Kidney (tissue), 14 donors: ENCODE measurements around the gene DIDO1. TPM values are rescaled to one million over a fixed set of nuclear protein-coding genes. Genes with fewer than 3 reads are reported as not detected.

Experiments
- DNase-seq, 5 donors: peaks; one replicate each; pipeline ENCODE4 v3.0.0-alpha.2; 2013 to 2020
- FAIRE-seq: peaks from 2 replicates; lab custom pipeline; 2012; peaks lifted over from hg19 to GRCh38; lab: Jason Lieb, UNC
- H3K27ac ChIP-seq, 2 donors: one replicate each; pipeline ENCODE4 v1.7.0; 2013; ENCODE audit warnings: low read depth in 2 of 2, low read length in 2 of 2, inconsistent platforms in 1 of 2
- H3K27me3 ChIP-seq: one replicate; pipeline ENCODE4 v1.7.1; 2013; ENCODE audit warnings: low read length, inconsistent platforms; ENCODE audit not compliant: control insufficient read depth, insufficient read depth
- H3K36me3 ChIP-seq, 3 donors: one replicate each; pipeline versions ENCODE4 v1.7.0 to v1.7.1; 2013; ENCODE audit warnings: low read length in 3 of 3, control low read depth in 1 of 3, inconsistent platforms in 1 of 3; ENCODE audit not compliant: insufficient read depth in 3 of 3, control insufficient read depth in 2 of 3
- H3K4me1 ChIP-seq, 3 donors: one replicate each; pipeline versions ENCODE4 v1.7.0 to v1.7.1; 2013; ENCODE audit warnings: low read length in 3 of 3, inconsistent platforms in 1 of 3, low read depth in 1 of 3; ENCODE audit not compliant: control insufficient read depth in 2 of 3, insufficient read depth in 2 of 3
- H3K4me3 ChIP-seq, 3 donors: one replicate each; pipeline versions ENCODE4 v1.7.0 to v1.8.1; 2013; ENCODE audit warnings: low read length in 3 of 3, control low read depth in 1 of 3, inconsistent platforms in 1 of 3
- H3K9ac ChIP-seq, 3 donors: one replicate each; pipeline versions ENCODE4 v1.7.0 to v1.7.1; 2013; ENCODE audit warnings: low read length in 3 of 3, control low read depth in 1 of 3, inconsistent platforms in 1 of 3
- H3K9me3 ChIP-seq, 3 donors: one replicate each; pipeline versions ENCODE4 v1.7.0 to v1.7.1; 2013; ENCODE audit warnings: low read length in 3 of 3, control low read depth in 1 of 3, inconsistent platforms in 1 of 3; ENCODE audit not compliant: control insufficient read depth in 2 of 3, insufficient read depth in 1 of 3
- intact Hi-C: fragments of 100-400 bp; cut with DNase I; formaldehyde crosslinking; loops from one replicate; pipeline ENCODE4 v1.11.1; 2022
- polyA plus RNA-seq: library from polyadenylated mRNA; stranded (reverse); fragments of 350-450 nt; fragmentation: Illumina TruSeq; extraction: RNeasy Lipid Tissue Mini Kit (QIAGEN cat#74804); gene quantifications from one replicate; pipeline ENCODE4 v1.2.3, GENCODE V29; 2014; ENCODE audit warnings: low read depth, low replicate concordance; ENCODE audit not compliant: insufficient read depth
- total RNA-seq: library from RNA; stranded (reverse); fragmentation: NEBNext Ultra II Directional; extraction: Animal tissue kit (Norgen Biotek cat#: 25700); gene quantifications from one replicate; pipeline ENCODE4 v1.2.1, GENCODE V29; 2021
- TF ChIP-seq, protein P1 (sequence below): IDR thresholded peaks from 3 replicates; pipeline ENCODE4 v1.5.1; 2012; ENCODE audit warnings: mild to moderate bottlenecking, moderate library complexity, borderline replicate concordance; ENCODE audit not compliant: insufficient read depth; ENCODE audit errors: extremely low read depth
- donor health status: control.
- donor health status: control.
- donor health status: control.
- donor health status: control.
- donor health status: control.
- donor health status: DM: yes; HTN: yes; CAD: no.
- donor health status: Normal renal cell carcinoma (clear cell type).

DIDO1 gene
- total and polyA plus RNA-seq, 2 donors from 2014 or later: 23.0 to 67.9 TPM

DNA sequence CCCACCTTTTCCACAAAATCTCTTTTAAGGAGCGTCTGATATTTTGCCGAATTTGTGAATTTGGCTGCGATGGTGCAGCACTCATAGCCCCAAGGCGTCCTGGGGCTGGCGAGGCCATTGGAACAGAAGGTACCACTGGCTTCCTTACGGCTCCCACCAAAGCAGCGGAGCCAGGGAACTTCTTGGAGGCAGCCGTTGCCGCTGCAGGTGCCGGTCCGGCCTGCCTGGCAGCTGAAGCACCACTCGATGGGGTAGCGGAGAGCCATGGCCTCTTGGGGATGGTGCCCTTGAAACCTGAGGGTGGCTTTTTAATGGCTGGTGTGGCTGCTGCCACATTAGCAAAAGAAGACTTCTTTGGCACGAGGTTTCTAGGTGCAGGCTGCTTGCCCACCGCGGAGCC lies 29.8 kb downstream of the DIDO1 start:
- H3K9me3 ChIP-seq: no peaks in the 10 kb centered on the region
- no peak overlapping the region for H3K27ac ChIP-seq
- H3K27me3 ChIP-seq: no peaks in the 10 kb centered on the region
- intact Hi-C loops: loop anchor here (10.0 kb wide), 1 partner anchor 108 kb away; the partner anchor contains the start of gene BHLHE23
- DNase-seq (no peak), FAIRE-seq (no peak)
- peaks cover 0 to 13% (median 0%) of the 10 kb centered on the region in 3 donors for H3K4me1 ChIP-seq
- no peak overlapping the region for H3K9ac ChIP-seq
- no peak overlapping the region for H3K4me3 ChIP-seq
- peaks cover 8 to 37% (median 25%) of the 10 kb centered on the region in 3 donors for H3K36me3 ChIP-seq
- TF ChIP-seq, protein P1, sequence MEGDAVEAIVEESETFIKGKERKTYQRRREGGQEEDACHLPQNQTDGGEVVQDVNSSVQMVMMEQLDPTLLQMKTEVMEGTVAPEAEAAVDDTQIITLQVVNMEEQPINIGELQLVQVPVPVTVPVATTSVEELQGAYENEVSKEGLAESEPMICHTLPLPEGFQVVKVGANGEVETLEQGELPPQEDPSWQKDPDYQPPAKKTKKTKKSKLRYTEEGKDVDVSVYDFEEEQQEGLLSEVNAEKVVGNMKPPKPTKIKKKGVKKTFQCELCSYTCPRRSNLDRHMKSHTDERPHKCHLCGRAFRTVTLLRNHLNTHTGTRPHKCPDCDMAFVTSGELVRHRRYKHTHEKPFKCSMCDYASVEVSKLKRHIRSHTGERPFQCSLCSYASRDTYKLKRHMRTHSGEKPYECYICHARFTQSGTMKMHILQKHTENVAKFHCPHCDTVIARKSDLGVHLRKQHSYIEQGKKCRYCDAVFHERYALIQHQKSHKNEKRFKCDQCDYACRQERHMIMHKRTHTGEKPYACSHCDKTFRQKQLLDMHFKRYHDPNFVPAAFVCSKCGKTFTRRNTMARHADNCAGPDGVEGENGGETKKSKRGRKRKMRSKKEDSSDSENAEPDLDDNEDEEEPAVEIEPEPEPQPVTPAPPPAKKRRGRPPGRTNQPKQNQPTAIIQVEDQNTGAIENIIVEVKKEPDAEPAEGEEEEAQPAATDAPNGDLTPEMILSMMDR: no peak

DNA sequence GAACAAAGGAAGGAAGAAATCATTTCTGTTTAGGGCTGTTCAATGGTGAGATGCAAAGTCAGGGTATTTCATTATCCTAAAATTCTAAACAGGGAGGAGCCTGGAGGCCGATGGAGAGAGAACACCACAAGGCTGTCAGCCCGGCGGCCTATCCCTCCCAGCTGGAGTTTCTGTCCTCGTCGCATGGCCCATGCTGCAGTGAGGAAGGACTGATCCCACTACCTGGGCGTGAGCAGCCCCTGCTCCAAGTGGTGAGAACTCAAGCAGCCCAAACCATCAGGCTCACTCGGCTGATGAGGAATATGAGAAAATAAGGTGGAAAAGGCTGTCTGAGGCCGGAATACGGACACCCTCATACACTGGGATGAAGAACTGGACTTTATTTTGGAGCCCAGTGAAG lies 30.8 kb downstream of the DIDO1 start:
- DNase-seq (no peak), FAIRE-seq (no peak)
- peaks cover 8 to 47% (median 33%) of the 10 kb centered on the region in 3 donors for H3K36me3 ChIP-seq
- no peaks in the 10 kb centered on the region for H3K27me3 ChIP-seq
- H3K9me3 ChIP-seq: no peaks in the 10 kb centered on the region
- H3K9ac ChIP-seq: no peak overlapping the region
- peaks cover 0 to 11% (median 0%) of the 10 kb centered on the region in 3 donors for H3K4me1 ChIP-seq
- TF ChIP-seq, protein P1: no peak
- no peak overlapping the region for H3K4me3 ChIP-seq
- intact Hi-C loops: loop anchor here (10.0 kb wide), 1 partner anchor 109 kb away; the partner anchor contains the start of gene BHLHE23
- no peak overlapping the region for H3K27ac ChIP-seq

DNA sequence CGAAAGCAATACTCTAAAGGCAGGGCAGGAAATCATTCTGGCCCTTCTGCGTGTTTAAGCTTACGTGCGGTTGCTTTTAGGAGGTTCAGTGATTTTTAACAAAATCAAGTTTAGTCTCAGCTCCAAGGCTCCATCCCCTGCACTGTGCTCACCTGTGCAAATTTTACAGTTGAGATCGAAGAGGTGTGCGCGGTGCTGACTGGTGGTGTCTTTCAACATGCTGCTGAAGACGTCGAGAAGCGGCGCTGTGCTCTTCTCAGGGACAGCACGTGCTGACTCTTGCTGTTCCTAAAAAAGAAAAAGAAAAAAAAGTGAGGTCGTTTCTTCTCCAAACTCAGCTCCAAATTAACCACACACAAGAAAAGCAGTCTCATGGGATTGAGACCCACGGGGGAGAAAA lies 32.0 kb downstream of the DIDO1 start:
- peaks cover 10 to 60% (median 45%) of the 10 kb centered on the region in 3 donors for H3K36me3 ChIP-seq
- H3K4me3 ChIP-seq: no peak overlapping the region
- no peaks in the 10 kb centered on the region for H3K9me3 ChIP-seq
- no peak overlapping the region for H3K9ac ChIP-seq
- no peak for DNase-seq
- intact Hi-C loops: loop anchor here (10.0 kb wide), 1 partner anchor 111 kb away; the partner anchor contains the start of gene BHLHE23
- no peak overlapping the region for H3K27ac ChIP-seq
- TF ChIP-seq, protein P1: no peak
- peaks cover 0 to 2% (median 0%) of the 10 kb centered on the region in 3 donors for H3K4me1 ChIP-seq
- no peaks in the 10 kb centered on the region for H3K27me3 ChIP-seq
- no peak for FAIRE-seq
